HG03521 (cell line): ENCODE data around the gene RBM38.

Experiments used
- ATAC-seq: cut with Tn5 transposase; IDR thresholded peaks from one replicate; pipeline ENCODE4 v1.9.1; 2021; ENCODE audit warnings: mild to moderate bottlenecking, moderate library complexity; ENCODE audit not compliant: unreplicated experiment

Gene RBM38

GRCh38 chr20:57433657-57434389, 42.6 kb downstream of the RBM38 start:
- ATAC-seq = no peak

- ATAC-seq = no peak
These were observed 43.1 kb downstream of the RBM38 start for GRCh38 chr20:57434390-57434700.

- ATAC-seq = no peak
These were observed 43.9 kb downstream of the RBM38 start for GRCh38 chr20:57435105-57435497.

DNA sequence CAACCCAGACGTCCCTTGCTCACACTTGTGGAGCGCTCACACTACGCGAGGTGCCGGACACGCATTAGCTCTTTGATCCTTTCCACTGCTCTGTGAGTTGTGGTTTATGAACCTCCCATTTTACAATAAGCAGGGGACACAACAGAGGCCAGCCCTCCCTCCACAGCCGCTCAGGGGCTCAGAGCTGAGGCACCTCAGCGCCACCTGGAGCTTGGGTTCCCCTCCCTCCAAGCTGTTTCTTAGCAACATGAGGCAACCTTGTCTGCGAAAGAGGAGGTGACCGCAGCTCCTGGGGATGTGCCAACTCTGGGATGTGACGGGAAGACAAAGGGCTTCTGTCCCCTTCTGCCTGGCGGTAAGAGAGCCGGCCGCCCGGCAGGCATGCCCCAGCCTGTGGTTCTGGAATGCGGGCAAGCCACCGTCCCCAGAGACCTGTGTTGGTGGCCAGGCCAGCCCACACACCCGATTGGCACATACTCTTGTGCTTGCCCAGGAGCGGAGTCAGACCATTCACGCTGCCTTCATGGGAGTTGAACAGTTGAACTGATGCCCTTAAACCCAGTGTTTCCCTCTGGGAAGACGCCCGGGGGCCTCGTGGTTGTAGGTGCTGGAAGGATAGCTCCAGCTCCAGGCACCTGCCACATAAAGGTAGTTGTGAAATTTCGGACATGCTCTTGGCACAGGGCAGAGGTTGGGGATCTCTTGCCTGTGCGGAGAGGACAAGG, 44.5 kb downstream of the RBM38 start:
- ATAC-seq = no peak

- ATAC-seq = no peak
These were observed 45.0 kb downstream of the RBM38 start for GRCh38 chr20:57436223-57436545.

- ATAC-seq = no peak
These were observed 46.1 kb downstream of the RBM38 start for GRCh38 chr20:57437267-57437666.

DNA sequence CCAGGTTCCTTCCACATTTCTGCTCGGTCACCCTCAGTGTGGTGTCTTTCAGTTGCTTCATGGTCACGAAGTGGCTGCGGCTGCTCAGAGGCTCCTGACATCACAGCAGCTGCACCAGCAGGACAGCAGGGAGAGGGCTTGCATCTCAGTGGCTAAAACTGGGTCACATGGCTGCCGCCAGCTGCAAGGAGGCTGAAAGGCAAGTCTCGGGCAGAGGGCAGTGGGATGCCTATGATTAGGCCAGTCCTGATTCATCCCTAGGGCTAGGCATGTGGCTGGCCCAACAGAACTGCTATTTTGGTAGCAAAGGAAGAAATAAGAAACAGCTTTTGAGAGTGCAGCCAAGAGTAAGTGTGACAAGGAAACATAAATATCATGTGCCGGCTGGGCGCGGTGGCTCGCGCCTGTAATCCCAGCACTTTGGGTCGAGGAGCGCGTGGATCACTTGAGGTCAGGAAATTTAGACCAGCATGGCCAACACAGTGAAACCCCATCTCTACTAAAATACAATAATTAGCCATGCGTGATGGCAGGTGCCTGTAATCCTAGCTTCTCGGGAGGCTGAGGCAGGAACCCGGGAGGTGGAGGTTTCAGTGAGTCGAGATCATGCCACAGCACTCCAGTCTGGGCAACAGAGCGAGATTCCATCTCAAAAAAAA, 46.6 kb downstream of the RBM38 start:
- no peak for ATAC-seq

DNA sequence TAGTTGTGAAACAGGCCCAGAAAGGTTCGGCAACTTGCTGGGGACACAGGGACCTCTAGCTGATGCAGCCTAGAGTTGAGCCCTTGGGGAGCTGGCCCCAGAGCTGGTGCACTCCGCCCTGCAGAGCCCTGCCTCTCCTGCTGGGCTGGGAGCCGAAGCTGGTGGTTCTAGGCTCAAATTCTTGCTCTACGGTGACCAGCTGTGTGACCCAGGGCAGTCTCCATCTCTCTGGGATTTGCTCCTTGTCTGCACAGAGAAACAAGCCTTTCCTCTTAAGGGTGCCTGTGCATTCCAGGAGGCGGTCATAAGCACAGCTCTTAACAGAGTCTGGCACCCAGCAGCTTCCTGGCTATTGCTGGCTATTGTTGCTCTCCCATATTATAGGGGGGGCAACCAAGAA, 47.4 kb downstream of the RBM38 start:
- ATAC-seq = no peak

DNA sequence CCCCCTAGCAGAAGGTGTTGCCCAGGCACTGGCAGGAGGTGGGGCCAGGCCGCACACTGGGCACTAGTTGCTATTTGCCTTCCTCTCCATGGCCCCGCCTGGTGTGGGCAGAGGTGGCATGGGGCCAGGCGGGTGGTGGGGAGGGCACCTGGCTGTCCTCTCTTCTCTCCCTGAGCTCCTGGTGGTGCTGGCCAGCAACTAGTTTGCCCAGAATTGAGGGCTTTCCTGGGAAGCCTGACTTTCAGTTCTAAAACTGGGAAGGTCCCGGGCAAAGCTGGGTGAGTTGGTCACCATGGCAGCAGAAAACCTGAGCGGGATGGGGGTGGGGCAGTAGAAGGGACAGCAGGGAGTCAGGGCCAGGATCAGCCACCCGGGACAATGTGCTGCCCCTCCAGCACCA, 48.2 kb downstream of the RBM38 start:
- no peak for ATAC-seq

DNA sequence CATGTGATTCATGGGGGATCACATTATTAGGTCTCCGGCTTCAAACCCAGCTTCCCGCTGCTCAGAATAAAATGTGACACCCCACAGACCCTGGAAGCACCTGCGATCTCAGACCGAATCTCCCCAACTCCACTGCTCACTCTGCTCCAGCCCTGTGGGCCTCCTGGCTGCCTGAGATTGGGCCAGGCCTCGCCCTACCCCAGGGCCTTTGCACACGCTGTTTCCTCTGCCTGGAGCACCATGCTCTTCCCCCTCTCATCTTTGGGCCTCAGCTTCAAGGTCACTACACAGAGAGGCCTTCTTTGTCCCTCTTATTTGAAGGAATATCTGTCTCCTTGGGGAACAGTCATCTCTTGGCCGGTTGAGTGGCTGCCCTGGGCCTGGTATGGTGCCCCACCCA, 48.8 kb downstream of the RBM38 start:
- no peak for ATAC-seq

DNA sequence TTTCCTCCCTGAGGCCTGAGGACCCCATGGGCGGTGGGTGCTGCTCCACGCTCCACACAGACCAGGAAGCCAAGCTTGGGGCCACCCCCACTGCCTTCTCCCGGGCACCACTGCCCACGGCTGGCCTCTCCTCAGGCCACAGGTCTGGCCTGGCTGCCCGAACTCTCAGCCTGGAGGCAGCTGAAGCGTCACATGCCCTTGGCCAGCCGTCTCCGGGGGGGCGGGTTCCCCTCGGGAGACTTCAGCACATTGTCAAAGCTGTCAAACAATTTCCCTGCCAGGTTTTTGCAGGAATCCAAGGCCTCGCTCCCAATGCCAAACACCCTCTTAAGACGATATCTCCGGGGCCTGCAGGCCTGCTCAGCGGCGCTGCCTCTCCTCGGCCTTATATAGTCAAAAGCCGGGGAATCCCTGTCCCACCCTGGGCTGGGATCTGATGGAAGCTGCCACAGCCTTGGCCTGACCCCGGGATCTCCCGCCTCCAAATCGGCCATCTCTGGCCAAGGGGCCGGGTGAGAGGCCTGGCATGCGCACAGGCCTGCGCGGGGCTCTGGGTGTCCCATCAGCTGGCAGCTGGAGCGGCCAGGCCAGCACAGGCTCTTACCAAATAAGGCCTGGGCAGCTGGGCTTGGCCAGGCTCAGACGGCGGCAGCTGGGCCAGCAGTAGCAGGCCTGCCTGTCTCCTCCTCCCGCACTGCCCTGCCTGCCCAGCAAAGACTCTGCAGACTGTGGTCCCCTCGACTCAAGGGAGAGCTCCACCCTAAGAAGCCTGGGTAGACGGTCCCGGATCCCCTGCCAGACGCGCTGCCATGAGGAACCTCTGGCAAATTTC, 49.7 kb downstream of the RBM38 start:
- ATAC-seq = no peak

GRCh38 chr20:57441510-57442154, 50.4 kb downstream of the RBM38 start:
- no peak for ATAC-seq

- ATAC-seq = no peak
These were observed 51.1 kb downstream of the RBM38 start for GRCh38 chr20:57442158-57442887.

DNA sequence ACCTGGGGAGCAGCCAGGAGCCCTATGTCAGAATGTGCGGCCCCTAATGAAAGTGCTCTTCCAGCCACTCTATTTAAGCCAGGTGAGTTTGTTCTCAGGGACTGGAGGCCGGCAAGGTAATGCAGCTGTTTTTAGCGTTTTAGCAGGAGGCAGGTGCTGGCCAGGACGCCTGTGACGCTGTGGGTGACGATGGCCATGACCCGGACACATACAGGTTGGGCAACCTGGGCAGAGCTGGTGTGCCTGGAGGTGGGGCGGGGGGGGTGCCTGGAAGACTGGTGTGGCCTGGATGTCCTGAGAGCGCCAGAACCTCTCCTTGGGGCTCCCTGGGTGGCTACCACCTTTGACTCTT, 51.7 kb downstream of the RBM38 start:
- no peak for ATAC-seq

DNA sequence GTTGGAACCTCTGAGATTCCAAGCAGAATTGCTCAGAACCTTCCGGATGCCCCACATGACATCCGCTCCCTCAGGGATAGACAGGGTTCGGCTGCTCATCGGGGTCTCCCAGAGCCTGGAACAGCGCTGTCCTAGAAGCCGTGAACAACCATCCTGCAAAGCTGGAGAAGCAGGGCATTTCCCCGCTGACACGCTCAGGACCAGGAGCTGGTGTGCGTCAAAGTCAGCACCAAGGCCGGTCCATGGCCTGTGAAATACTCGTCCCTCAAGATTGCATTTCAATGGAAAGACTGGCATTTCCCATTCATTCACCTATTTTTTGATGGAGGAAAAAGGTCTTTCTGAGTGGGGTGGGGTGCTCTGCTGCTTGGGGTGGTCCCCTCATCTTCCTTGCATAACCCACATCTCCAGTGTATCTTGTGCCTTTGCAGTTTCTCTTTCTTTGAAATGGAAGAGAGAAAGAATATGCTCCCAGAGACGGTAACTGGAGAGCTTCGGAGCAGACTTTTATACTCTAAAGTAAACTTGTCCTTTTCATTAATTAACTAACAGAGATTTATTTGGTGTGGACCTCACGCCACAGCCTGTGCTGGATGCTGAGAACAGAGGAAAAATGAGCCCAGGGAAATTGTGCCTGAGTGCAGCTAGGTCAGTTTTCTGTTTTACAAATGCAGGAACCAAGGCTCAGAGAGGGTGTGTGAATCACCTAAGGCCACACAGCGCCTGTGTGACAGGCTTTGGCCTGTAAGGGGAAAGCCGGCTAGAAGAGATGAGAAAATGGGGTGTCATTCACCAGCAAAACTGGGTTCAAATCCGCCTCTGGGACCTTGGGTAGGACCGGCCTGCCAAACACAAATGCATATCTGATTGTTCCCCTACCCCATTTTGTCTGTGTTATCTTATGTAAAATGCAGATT, 52.4 kb downstream of the RBM38 start:
- ATAC-seq = no peak

GRCh38 chr20:57444394-57445048, 53.3 kb downstream of the RBM38 start:
- ATAC-seq = no peak

DNA sequence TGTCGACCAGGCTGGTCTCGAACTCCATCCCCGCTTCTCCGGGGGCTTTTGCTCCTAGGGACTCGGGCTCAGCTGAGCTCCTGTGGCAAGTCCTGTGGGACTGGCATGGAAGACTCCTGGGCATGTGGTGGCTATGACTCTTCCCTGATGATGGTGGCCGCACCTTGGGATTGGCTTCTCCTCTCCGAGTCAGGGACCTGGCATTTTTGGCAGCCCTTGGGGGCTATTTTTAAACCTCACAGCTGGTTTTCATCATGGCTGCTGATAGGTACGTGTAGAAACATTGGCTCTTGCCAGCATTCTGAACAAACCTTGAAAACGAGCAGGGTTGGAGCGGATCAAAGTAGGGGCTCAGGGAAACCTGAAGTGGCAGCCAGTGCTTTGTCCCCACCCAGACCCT, 54.1 kb downstream of the RBM38 start:
- ATAC-seq = no peak

- no peak for ATAC-seq
These were observed 54.6 kb downstream of the RBM38 start for GRCh38 chr20:57445774-57446173.
